ENCODE data around the gene OR2F1.

DNA sequence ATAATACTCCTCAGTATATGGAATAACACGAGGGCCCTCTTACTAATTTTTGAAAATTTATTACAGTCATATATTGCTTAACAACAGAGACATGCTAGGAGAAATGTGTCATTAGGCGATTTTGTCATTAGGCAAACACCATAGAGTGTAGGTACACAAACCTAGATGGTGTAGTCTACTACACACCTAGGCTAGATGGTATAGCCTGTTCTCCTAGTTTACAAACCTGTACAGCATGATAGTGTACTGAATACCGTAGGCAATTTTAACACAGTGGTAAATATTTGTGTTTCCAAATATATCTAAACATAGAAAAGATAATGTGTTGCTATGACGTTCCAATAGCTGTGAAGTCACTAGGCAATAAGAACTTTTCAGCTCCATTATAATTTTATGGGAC, 12.8 kb downstream of the OR2F1 start:
- no peak for TF ChIP-seq EZH2phosphoT487 (IDR thresholded peaks at IDR 0.05; ENCODE audit: borderline replicate concordance, low read length)
- TF ChIP-seq, protein P1, sequence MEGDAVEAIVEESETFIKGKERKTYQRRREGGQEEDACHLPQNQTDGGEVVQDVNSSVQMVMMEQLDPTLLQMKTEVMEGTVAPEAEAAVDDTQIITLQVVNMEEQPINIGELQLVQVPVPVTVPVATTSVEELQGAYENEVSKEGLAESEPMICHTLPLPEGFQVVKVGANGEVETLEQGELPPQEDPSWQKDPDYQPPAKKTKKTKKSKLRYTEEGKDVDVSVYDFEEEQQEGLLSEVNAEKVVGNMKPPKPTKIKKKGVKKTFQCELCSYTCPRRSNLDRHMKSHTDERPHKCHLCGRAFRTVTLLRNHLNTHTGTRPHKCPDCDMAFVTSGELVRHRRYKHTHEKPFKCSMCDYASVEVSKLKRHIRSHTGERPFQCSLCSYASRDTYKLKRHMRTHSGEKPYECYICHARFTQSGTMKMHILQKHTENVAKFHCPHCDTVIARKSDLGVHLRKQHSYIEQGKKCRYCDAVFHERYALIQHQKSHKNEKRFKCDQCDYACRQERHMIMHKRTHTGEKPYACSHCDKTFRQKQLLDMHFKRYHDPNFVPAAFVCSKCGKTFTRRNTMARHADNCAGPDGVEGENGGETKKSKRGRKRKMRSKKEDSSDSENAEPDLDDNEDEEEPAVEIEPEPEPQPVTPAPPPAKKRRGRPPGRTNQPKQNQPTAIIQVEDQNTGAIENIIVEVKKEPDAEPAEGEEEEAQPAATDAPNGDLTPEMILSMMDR (conservative IDR thresholded peaks at IDR 0.05; ENCODE audit: low read depth, low read length), result no peak

Data from PC-3 (cell line).